Kidney (tissue), 14 donors: ENCODE measurements around the gene SLC1A7. TPM values are rescaled to one million over a fixed set of nuclear protein-coding genes. Genes with fewer than 3 reads are reported as not detected.
A peak's percentile ranks its signal among the peaks of the same experiment; 100 is the strongest.

Experiments
- DNase-seq, 5 donors: peaks; one replicate each; pipeline ENCODE4 v3.0.0-alpha.2; 2013 to 2020
- FAIRE-seq: peaks from 2 replicates; lab custom pipeline; 2012; peaks lifted over from hg19 to GRCh38; lab: Jason Lieb, UNC
- H3K27ac ChIP-seq, 2 donors: one replicate each; pipeline ENCODE4 v1.7.0; 2013; ENCODE audit warnings: low read depth in 2 of 2, low read length in 2 of 2, inconsistent platforms in 1 of 2
- H3K27me3 ChIP-seq: one replicate; pipeline ENCODE4 v1.7.1; 2013; ENCODE audit warnings: low read length, inconsistent platforms; ENCODE audit not compliant: control insufficient read depth, insufficient read depth
- H3K36me3 ChIP-seq, 3 donors: one replicate each; pipeline versions ENCODE4 v1.7.0 to v1.7.1; 2013; ENCODE audit warnings: low read length in 3 of 3, control low read depth in 1 of 3, inconsistent platforms in 1 of 3; ENCODE audit not compliant: insufficient read depth in 3 of 3, control insufficient read depth in 2 of 3
- H3K4me1 ChIP-seq, 3 donors: one replicate each; pipeline versions ENCODE4 v1.7.0 to v1.7.1; 2013; ENCODE audit warnings: low read length in 3 of 3, inconsistent platforms in 1 of 3, low read depth in 1 of 3; ENCODE audit not compliant: control insufficient read depth in 2 of 3, insufficient read depth in 2 of 3
- H3K4me3 ChIP-seq, 3 donors: one replicate each; pipeline versions ENCODE4 v1.7.0 to v1.8.1; 2013; ENCODE audit warnings: low read length in 3 of 3, control low read depth in 1 of 3, inconsistent platforms in 1 of 3
- H3K9ac ChIP-seq, 3 donors: one replicate each; pipeline versions ENCODE4 v1.7.0 to v1.7.1; 2013; ENCODE audit warnings: low read length in 3 of 3, control low read depth in 1 of 3, inconsistent platforms in 1 of 3
- H3K9me3 ChIP-seq, 3 donors: one replicate each; pipeline versions ENCODE4 v1.7.0 to v1.7.1; 2013; ENCODE audit warnings: low read length in 3 of 3, control low read depth in 1 of 3, inconsistent platforms in 1 of 3; ENCODE audit not compliant: control insufficient read depth in 2 of 3, insufficient read depth in 1 of 3
- intact Hi-C: fragments of 100-400 bp; cut with DNase I; formaldehyde crosslinking; loops from one replicate; pipeline ENCODE4 v1.11.1; 2022
- polyA plus RNA-seq: library from polyadenylated mRNA; stranded (reverse); fragments of 350-450 nt; fragmentation: Illumina TruSeq; extraction: RNeasy Lipid Tissue Mini Kit (QIAGEN cat#74804); gene quantifications from one replicate; pipeline ENCODE4 v1.2.3, GENCODE V29; 2014; ENCODE audit warnings: low read depth, low replicate concordance; ENCODE audit not compliant: insufficient read depth
- total RNA-seq: library from RNA; stranded (reverse); fragmentation: NEBNext Ultra II Directional; extraction: Animal tissue kit (Norgen Biotek cat#: 25700); gene quantifications from one replicate; pipeline ENCODE4 v1.2.1, GENCODE V29; 2021
- TF ChIP-seq, protein P1 (sequence below): IDR thresholded peaks from 3 replicates; pipeline ENCODE4 v1.5.1; 2012; ENCODE audit warnings: mild to moderate bottlenecking, moderate library complexity, borderline replicate concordance; ENCODE audit not compliant: insufficient read depth; ENCODE audit errors: extremely low read depth
- donor health status: control.
- donor health status: control.
- donor health status: control.
- donor health status: control.
- donor health status: control.
- donor health status: DM: yes; HTN: yes; CAD: no.
- donor health status: Normal renal cell carcinoma (clear cell type).

SLC1A7 gene
- total and polyA plus RNA-seq, 2 donors from 2014 or later = 1.0 TPM; not detected in 1

GRCh38 chr1:53074313-53075154 is 67.9 kb downstream of the SLC1A7 start:
- intact Hi-C loops = no loop called here
- no peaks in the 10 kb centered on the region for H3K4me1 ChIP-seq
- TF ChIP-seq, protein P1, sequence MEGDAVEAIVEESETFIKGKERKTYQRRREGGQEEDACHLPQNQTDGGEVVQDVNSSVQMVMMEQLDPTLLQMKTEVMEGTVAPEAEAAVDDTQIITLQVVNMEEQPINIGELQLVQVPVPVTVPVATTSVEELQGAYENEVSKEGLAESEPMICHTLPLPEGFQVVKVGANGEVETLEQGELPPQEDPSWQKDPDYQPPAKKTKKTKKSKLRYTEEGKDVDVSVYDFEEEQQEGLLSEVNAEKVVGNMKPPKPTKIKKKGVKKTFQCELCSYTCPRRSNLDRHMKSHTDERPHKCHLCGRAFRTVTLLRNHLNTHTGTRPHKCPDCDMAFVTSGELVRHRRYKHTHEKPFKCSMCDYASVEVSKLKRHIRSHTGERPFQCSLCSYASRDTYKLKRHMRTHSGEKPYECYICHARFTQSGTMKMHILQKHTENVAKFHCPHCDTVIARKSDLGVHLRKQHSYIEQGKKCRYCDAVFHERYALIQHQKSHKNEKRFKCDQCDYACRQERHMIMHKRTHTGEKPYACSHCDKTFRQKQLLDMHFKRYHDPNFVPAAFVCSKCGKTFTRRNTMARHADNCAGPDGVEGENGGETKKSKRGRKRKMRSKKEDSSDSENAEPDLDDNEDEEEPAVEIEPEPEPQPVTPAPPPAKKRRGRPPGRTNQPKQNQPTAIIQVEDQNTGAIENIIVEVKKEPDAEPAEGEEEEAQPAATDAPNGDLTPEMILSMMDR = no peak
- no peaks in the 10 kb centered on the region for H3K9me3 ChIP-seq
- no peaks in the 10 kb centered on the region for H3K36me3 ChIP-seq
- peak in 2 of 5 donors; percentile 19 to 35 for DNase-seq
- no peak overlapping the region for H3K9ac ChIP-seq
- no peak overlapping the region for H3K27ac ChIP-seq
- no peak overlapping the region for H3K4me3 ChIP-seq
- H3K27me3 ChIP-seq = no peaks in the 10 kb centered on the region
- no peak for FAIRE-seq

DNA sequence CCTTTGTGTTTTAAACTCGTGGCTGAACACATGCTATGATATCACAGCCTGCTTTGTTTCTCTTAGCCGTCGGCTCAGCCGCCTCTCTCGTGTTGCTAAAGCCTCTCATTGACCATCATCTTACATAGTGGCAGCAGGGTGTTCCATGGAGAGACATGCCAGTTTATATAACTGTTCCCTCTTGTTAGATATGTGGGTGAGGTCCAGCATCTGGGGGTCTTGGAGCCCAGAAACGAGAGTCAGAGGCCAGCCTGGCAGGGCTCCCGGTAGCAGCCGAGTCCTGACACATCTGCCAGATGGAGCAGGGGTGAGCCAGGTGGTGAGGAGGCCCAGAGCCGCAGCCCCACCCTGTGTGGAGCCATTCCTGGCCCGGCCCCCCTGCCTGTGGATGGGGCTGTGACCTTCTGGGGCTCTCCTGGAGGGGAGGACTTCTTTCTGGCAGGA is 68.5 kb downstream of the SLC1A7 start:
- Histone ChIP-seq H3K9ac (no peak overlapping the region), H3K27ac (no peak overlapping the region), H3K4me3 (no peak overlapping the region), H3K36me3 (no peaks in the 10 kb centered on the region), H3K9me3 (no peaks in the 10 kb centered on the region), H3K27me3 (no peaks in the 10 kb centered on the region), H3K4me1 (no peaks in the 10 kb centered on the region)
- FAIRE-seq = no peak
- TF ChIP-seq, protein P1 = no peak
- peak in 2 of 5 donors; percentile 30 to 71 for DNase-seq
- intact Hi-C loops = no loop called here

GRCh38 chr1:53073287-53073686 is 69.2 kb downstream of the SLC1A7 start:
- FAIRE-seq = no peak

More at GRCh38 chr1:53073287-53073686, 69.2 kb downstream of the SLC1A7 start:
- no peaks in the 10 kb centered on the region for H3K36me3 ChIP-seq
- no peak overlapping the region for H3K27ac ChIP-seq
- TF ChIP-seq, protein P1 = no peak
- no peaks in the 10 kb centered on the region for H3K9me3 ChIP-seq
- no peak overlapping the region for H3K4me3 ChIP-seq
- no peak overlapping the region for H3K9ac ChIP-seq
- intact Hi-C loops = no loop called here
- DNase-seq = no peak
- no peaks in the 10 kb centered on the region for H3K27me3 ChIP-seq
- no peaks in the 10 kb centered on the region for H3K4me1 ChIP-seq
